G401 (cell line): Measurements from ENCODE around the gene NUP210. TPM values are rescaled to one million over a fixed set of nuclear protein-coding genes. Genes with fewer than 3 reads are reported as not detected.
A peak's percentile ranks its signal among the peaks of the same experiment; 100 is the strongest.

Experiments
- DNase-seq: peaks from one replicate; pipeline ENCODE4 v3.0.0-alpha.2; 2015; ENCODE audit warnings: low spot score
- in situ Hi-C: cut with HindIII; loops from 2 replicates; pipeline ENCODE4 v1.10.0; 2016; ENCODE audit warnings: low sequenced_read_pairs, mixed read lengths
- total RNA-seq: library from RNA; depleted of rRNA; stranded (reverse); fragments of >200 nt; shearing (Covaris generic); gene quantifications from 2 replicates; pipeline ENCODE4 v1.2.3, GENCODE V29; 2014

The NUP210 gene
- total RNA-seq, 1 experiment from 2014 or later: 45.0 TPM

DNA sequence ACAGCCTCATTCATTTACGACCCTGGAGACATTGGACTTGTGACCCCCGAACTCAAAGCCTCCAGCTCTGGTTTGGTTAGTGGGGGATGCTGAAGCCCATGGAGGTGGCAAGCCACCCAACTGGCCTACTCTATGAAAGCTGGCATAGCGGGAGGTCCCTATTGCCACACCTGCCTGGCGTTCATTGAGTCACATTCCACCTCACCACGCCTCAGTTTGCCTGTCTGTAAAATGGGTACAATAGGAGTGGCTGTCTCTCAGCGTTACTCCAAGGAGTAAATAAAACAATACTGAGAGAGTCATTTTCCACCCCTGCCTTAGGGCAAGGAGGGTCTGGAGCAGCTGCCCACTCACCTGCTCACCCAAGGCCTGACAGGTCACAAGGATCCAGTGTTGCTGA is 60.2 kb downstream of the NUP210 start:
- in situ Hi-C loops: no loop called here
- no peak for DNase-seq

DNA sequence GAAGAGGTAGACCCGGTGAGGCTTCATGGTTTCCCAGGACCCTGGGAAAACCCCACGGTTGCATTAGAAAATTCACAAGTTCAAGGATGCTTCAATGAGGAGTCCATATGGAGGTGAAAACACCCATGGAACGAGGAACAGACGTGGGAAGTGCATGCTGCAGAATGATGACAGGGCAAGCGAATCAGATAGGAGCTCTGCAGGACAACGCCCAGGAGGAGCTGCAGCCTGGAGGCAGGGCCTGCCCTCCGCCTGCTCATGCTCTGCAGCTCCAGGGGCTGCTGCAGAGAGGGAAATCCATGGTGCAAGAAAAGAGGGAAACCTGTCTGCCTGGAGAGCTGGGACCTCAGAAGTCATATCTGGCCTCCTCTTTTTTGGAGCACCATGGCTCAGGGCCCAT is 61.5 kb downstream of the NUP210 start:
- in situ Hi-C loops: no loop called here

DNA sequence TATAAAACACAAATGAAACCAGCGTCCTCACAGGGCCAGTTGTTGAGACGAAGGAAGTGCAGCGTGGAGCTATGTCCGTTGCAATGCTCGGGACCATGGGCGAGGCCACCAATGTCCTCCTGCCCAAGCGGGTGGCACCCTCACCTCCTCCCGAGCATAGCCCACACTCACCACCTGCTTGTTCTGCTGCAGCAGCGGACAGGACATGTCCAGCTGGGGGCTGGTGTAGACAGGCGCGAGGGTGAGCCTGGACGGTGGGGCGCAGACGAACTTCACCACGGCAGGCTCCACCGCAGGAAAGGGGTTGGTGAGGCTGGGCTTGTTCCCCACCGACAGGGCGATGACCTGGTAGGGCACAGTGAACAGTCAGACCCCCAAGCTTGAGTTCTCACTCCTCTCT is 62.1 kb downstream of the NUP210 start:
- in situ Hi-C loops: no loop called here
- DNase-seq: no peak

More for the DNA sequence above, 61.5 kb downstream of the NUP210 start:
- DNase-seq: no peak

GRCh38 chr3:13357074-13357473 is 63.0 kb downstream of the NUP210 start:
- in situ Hi-C loops: no loop called here
- DNase-seq: no peak

DNA sequence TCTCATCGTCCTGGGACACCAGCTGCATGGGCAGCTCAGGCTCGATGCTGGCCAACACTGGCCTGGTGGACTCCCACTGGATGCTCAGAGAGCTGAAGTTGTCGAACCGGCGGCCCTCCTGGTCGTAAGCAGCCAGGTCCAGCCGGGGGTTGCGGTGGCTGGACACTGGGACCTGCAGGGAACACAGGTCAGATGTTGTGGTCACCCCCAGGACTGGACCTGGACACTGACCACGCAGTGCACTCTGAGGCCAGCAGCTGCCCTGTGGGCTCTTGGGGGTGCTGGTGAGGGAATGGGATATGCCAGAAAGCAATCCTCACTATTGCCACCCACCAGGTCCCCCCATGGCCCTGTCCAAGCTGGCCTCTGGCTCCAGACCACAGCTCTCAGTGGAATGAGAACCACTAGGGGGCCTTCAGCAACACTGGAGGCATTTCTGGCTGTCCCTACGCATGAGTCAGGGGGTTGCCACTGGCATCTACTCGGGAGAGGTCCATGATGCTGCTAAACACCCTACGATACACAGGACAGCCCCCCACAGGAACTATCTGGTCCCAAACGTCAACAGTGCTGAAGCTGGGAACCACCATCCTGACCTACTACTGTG is 66.1 kb downstream of the NUP210 start:
- no peak for DNase-seq
- in situ Hi-C loops: no loop called here

DNA sequence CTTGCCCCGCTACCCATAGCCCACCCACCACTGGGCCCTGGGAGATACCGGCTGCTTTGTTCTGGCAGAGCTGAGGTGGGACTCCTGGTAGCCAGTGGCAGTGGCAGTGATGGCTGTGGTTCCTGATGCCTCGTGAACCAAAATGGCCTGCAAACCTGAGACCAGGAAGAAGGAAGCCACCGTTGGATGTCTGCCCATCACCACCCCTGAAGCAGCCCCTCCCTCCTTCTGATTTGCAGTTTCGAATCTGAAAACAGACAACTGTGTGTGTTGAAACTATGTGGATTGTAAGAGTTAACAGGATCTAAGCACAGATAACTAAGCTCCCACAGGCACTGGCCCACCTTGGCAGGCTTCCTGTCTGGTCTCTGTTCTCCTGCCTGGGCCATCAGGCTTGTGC is 66.6 kb downstream of the NUP210 start:
- in situ Hi-C loops: no loop called here
- no peak for DNase-seq

DNA sequence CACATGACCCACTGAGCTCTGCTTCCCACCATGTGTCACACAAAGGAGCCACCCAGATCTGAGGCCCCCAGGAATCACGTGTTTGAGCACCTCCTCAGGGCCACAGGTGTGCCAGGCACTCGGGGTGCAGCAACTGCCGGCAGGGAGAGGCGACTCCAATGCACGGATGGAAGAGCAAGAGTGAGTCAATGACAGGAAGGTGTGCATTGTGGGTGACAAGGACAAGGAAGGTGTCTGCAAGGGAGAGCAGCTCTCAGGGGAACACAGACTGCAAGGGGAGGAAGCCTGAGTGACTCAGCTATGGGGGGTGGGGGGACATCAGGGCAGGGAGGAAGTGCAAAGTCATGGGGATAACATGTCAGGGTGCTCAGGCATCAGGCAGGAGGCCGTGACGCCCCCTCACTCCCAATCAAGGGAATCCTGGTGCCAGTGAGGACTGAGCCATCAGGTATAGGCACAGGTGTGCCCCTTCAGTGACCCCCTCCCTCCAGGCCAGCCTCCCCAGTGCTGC is 67.4 kb downstream of the NUP210 start:
- DNase-seq: no peak
- in situ Hi-C loops: no loop called here

DNA sequence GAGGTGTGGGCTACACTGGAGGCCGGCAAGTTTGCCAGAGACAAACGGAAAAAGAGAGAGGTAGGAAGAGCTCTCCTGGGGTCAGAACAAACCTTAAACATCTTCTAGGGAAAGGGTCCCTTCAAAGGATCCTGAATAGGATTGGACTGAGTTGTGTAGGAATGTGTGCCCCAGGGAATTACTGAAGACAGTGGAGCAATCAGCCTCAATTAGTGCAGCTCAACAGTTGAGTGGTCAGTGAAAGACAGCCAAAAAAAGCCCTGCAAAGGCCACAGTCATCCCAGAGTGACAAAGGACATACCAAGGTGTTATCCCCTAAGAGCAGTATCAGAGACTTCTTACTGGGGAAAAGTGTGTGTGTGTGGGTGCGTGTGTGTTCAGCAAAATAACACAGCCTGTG is 70.3 kb downstream of the NUP210 start:
- in situ Hi-C loops: no loop called here
- no peak for DNase-seq

DNA sequence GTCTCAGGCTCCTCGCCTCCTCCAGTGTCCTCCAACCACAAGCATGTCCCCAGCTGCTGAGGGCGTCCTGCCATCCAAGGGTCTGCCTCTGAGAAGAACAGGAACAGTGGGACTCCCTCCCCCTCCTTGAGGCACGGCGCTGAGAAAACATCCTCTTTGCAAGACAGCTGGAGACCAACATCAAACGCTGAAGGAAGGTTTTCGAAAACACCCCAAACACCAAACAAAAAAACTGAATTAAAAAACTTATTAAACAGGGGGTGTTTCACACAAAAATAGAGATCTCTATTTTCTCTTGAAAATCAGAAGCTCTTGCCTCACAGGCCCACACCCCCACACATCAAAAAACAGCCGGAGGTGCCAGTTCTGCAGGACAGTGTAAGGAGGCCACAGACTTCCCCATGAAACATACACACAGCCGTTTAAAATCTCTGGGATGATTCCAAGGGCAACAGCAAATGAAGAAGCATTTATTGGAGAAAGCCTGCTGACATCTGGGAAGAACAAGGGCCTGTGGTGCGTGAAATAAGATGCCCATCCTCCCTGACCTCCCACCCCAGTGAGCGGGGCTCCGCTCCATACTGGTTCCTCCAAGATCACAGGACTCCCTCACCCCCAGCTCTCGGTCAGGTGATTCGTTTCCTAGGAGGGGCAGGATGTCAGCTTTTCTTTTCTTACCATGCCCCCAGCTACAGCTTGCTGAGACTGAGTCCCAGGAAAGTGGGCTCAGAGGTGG is 71.3 kb downstream of the NUP210 start:
- in situ Hi-C loops: no loop called here
- no peak for DNase-seq

GRCh38 chr3:13348100-13348499 is 72.0 kb downstream of the NUP210 start:
- in situ Hi-C loops: no loop called here
- DNase-seq: no peak

GRCh38 chr3:13347390-13347950 is 72.7 kb downstream of the NUP210 start:
- in situ Hi-C loops: no loop called here
- DNase-seq: no peak

DNA sequence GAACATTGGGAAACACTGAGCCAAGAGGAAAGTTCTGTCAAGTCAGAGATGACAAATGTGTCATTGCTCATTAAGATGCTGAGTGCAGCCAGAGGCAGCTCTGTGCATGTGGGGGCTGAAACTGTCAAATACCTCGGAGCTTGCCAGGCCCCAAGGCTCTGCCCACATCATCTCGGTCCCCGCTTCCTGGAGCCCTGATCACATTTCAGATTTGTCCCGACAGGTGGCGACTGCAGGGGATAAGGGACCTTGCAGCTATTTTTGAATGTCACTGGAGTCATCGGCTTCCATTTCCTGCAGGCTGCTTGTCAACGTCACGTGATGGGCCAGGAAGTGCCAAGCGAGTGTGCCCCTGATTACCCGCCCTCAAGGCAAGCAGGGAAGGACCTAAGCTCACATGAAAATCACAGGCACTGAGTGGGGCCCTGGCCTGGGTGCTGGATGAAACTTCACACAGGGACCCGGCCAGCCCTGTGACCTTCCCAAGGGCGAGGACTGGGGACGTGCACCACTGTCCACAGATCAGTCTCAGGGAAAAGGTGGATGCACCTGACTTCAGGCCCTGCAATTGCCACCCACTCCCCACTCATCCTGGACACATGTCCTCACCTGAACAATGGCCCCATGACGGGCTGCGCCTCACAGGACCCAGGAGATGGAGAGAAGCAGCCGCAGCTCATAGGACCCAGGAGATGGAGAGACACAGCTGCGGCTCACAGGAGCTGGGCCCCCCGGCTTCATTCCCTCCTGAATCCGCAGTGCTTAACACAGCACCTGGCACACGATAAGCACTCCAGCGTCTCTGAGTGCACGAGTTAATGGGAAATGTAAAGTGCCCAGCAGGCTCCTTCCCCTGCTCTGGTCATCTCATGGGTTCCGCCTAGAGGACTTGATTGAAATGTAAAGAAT is 73.4 kb downstream of the NUP210 start:
- peak; percentile 57 for DNase-seq
- in situ Hi-C loops: no loop called here

- in situ Hi-C loops: no loop called here
- DNase-seq: no peak
Measured at GRCh38 chr3:13345772-13346171, 74.3 kb downstream of the NUP210 start.

DNA sequence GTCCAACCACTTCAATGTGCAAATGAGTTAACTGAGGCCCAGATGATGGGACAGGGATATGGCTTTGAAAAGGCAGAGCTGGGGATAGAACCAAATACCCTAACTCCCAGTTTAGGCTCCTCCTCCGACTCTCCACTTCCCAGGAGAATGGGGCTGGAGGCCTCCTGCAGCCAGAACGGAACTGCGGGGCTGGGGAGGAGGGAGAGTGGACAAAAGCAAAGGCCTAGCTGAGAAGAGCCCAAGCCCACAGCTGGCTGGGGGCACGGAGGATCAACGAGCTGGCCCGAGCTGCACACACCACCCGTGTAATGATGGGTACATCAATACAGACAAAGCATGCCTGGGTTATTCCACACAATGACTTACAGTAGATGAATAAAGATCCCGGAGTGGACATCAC is 74.8 kb downstream of the NUP210 start:
- no peak for DNase-seq
- in situ Hi-C loops: no loop called here

DNA sequence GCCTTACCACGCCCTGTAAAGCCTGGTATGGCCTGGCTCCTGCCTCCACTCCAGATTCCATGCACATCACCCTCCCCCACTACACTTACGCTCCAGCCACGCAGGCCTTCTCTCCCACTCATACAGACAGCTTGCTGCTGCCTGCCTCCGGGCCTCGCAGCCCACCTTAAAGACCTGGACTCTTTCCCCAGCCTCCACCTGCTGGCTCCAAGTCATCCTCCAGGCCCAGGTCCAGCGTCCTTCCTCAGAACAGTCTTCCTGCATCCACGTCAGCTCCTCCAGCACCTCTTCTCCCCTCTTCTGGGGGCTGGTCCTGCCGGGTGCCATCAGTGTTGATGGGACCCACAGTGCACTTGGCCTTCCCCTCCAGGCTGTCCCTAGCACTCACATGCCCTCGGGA is 75.5 kb downstream of the NUP210 start:
- in situ Hi-C loops: no loop called here
- no peak for DNase-seq

GRCh38 chr3:13343601-13344000 is 76.5 kb downstream of the NUP210 start:
- in situ Hi-C loops: no loop called here
- no peak for DNase-seq

GRCh38 chr3:13341229-13341905 is 78.8 kb downstream of the NUP210 start:
- no peak for DNase-seq
- in situ Hi-C loops: no loop called here

GRCh38 chr3:13339833-13340232 is 80.3 kb downstream of the NUP210 start:
- in situ Hi-C loops: no loop called here
- no peak for DNase-seq

DNA sequence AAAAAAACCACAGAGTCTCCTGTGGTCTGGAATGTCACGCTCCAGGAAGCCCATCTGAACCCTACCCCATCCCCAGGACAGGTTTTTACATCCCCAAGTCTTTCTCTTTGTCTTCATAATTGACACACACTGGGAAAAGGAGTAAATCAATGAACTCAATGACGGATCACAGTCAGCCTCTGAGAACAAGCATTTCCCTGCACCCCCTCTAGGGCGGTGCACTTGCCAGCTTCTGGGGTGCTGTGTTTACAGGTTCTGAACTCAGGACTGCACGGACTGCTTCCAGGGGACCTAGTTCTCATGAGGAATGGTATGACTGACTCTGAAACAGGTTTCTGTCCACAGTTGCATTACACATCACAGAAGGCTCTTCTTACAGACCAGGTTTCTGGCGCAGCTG is 81.1 kb downstream of the NUP210 start:
- in situ Hi-C loops: no loop called here
- DNase-seq: no peak
